GM12875 (cell line): ENCODE data around the gene HLA-A.
"Not testable (repeated sequence)": the region's sequence is repeated elsewhere in the genome, so short reads cannot be mapped to it uniquely, and the experiment has no call there.

Source experiments
- H3K4me3 ChIP-seq: one replicate; pipeline ENCODE4 v1.5.1; 2011; ENCODE audit warnings: low read depth, low read length, control low read depth
- TF ChIP-seq, protein P1 (sequence below): IDR thresholded peaks from 2 replicates; pipeline ENCODE4 v1.5.1; 2011; ENCODE audit warnings: low read depth, mild to moderate bottlenecking, control low read depth, inconsistent platforms, low read length, moderate library complexity, borderline replicate concordance; ENCODE audit not compliant: insufficient read depth

HLA-A gene

DNA sequence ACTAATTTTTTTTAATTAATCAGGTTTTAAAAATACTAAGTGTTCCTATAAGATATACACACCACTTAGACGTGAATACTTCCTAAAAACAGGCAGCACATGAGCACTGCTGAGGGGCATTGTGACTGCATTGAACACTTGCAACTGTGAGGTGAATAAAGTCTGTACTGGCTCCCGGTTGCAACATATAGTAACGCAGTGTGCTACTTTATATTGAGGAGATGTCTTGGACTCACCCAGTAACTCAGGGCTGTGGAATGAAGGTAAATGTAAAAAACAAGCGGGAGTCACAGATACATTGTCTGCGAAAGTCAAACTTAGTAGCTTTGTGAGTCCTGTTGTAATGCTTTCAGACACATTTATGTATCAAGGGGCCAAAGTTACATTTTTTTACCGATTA is 17.0 kb upstream of the HLA-A start:
- H3K4me3 ChIP-seq: no peak overlapping the region
- TF ChIP-seq, protein P1, sequence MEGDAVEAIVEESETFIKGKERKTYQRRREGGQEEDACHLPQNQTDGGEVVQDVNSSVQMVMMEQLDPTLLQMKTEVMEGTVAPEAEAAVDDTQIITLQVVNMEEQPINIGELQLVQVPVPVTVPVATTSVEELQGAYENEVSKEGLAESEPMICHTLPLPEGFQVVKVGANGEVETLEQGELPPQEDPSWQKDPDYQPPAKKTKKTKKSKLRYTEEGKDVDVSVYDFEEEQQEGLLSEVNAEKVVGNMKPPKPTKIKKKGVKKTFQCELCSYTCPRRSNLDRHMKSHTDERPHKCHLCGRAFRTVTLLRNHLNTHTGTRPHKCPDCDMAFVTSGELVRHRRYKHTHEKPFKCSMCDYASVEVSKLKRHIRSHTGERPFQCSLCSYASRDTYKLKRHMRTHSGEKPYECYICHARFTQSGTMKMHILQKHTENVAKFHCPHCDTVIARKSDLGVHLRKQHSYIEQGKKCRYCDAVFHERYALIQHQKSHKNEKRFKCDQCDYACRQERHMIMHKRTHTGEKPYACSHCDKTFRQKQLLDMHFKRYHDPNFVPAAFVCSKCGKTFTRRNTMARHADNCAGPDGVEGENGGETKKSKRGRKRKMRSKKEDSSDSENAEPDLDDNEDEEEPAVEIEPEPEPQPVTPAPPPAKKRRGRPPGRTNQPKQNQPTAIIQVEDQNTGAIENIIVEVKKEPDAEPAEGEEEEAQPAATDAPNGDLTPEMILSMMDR: no peak

DNA sequence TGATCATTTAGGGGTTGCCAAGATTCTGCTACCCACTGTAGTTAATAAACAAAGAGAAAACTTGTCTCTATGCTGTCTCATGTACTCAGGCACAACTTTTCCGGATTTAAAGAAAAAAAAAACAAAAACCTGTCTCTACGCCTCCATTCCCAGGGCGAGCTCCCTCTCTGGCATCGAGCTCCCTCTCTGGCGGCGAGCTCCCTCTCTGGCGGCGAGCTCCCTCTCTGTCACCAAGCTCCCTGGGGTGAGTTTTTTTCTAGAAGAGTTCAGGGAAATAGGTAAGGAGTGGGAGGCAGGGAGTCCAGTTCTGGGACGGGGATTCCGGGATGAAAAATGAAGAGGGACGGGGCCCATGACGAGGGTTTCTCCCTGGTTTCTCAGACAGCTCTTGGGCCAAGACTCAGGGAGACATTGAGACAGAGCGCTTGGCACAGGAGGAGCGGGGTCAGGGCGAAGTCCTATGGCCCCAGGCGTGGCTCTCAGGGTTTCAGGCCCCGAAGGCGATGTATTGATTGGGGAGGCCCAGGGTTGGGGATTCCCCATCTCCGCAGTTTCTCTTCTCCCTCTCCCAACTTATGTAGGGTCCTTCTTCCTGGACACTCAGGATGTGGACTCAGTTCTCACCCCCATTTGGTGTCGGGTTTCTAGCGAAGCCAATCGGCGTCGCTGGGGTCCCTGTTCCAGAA is 16.5 kb upstream of the HLA-A start:
- TF ChIP-seq, protein P1: no peak
- H3K4me3 ChIP-seq: peak overlapping the region; percentile 59

DNA sequence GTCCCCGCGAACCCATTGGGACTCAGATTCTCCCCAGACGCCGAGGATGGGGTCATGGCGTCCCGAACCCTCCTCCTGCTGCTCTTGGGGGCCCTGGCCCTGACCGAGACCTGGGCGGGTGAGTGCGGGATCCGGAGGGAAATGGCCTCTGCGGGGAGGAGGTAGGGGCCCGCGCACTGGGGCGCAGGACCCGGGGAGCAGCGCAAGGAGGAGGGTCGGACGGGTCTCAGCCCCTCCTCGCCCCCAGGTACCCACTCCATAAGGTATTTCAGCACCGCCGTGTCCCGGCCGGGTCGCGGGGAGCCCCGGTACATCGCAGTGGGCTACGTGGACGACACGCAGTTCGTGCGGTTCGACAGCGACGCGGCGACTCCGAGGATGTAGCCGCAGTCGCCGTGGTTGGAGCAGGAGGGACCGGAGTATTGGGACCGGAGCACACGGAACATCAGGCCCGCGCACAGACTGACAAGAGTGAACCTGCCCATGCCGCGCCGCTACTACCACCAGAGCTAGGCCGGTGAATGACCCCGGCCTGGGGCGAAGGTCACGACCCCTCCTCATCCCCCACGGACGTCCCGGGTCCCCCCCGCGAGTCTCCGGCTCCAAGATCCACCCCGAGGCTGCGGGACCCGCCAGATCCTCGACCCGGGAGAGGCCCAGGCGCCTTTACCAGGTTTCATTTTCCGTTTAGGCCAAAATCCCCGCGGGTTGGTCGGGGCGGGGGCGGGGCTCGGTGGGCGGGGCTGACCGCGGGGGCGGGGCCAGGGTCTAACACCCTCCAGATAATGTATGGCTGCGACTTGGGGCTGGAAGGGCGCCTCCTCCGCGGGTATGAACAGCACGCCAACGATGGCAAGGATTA is 15.7 kb upstream of the HLA-A start:
- H3K4me3 ChIP-seq: peak overlapping the region; percentile 59
- TF ChIP-seq, protein P1: no peak

DNA sequence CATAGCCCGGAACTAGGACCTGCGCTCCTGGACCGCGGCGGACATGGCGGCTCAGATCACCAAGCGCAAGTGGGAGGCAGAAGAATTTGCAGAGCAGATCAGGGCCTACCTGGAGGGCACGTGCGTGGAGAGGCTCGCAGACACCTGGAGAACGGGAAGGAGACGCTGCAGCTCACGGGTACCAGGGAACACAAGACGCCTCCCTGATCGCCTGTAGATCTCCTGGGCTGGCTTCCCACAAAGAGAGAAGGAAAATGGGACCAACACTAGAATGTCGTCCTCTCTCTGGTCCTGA is 15.1 kb upstream of the HLA-A start:
- H3K4me3 ChIP-seq: no peak overlapping the region
- TF ChIP-seq, protein P1: no peak

DNA sequence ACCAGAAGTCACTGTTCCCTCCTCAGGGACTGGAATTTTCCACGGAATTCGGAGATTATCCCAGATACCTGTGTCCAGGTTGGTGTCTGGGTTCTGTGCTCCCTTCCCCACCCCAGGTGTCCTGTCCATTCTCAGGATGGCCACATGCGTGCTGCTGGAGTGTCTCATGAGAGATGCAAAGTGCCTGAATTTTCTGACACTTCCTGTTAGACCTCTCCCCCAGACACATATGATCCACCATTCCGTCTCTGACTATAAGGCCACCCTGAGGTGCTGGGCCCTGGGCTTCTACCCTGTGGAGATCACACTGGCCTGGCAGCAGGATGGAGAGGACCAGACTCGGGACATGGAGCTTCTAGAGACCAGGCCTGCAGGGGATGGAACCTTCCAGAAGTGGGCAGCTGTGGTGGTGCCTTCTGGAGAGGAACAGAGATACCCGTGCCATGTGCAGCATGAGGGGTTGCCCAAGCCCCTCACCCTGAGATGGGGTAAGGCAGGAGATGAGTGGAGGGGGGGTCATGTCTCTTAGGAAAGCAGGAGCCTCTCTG is 14.4 kb upstream of the HLA-A start:
- H3K4me3 ChIP-seq: no peak overlapping the region
- TF ChIP-seq, protein P1: no peak

DNA sequence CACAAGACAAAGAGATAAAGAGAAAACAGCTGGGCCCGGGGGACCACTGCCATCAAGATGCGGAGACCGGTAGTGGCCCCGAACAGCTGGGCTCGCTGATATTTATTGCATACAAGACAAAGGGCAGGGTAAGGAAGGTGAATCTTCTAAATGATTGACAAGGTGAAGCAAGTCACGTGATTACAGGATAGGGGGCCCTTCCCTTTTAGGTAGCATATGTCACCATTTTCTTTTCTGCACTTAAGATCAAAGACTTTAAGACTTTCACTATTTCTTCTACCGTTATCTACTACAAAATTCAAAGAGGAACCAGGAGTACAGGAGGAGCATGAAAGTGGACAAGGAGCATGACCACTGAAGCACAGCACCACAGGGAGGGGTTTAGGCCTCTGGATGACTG is 12.3 kb upstream of the HLA-A start:
- not testable (repeated sequence) for H3K4me3 ChIP-seq

DNA sequence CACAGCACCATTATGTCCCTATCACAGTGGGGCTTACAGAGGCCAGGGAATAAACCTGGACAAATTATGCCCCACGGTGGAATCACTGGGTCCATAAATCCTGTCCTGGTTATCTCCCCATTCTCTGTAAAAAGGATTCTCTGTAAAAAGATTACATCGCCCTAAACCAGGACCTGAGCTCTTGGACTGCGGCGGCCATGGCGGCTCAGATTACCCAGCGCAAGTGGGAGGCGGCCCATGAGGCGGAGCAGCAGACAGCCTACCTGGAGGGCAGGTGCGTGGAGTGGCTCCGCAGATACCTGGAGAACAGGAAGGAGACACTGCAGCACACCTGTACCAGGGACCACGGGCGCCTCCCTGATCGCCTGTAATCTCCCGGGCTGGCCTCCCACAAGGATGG is 8.4 kb upstream of the HLA-A start:
- TF ChIP-seq, protein P1: no peak
- H3K4me3 ChIP-seq: no peak overlapping the region
